Kidney (tissue), 14 donors: Measurements from ENCODE around the gene ADGRE3. TPM values are rescaled to one million over a fixed set of nuclear protein-coding genes. Genes with fewer than 3 reads are reported as not detected.
"Not testable (repeated sequence)": the region's sequence is repeated elsewhere in the genome, so short reads cannot be mapped to it uniquely, and the experiment has no call there.

Experiments
- DNase-seq, 5 donors: peaks; one replicate each; pipeline ENCODE4 v3.0.0-alpha.2; 2013 to 2020
- FAIRE-seq: peaks from 2 replicates; lab custom pipeline; 2012; peaks lifted over from hg19 to GRCh38; lab: Jason Lieb, UNC
- H3K27ac ChIP-seq, 2 donors: one replicate each; pipeline ENCODE4 v1.7.0; 2013; ENCODE audit warnings: low read depth in 2 of 2, low read length in 2 of 2, inconsistent platforms in 1 of 2
- H3K27me3 ChIP-seq: one replicate; pipeline ENCODE4 v1.7.1; 2013; ENCODE audit warnings: low read length, inconsistent platforms; ENCODE audit not compliant: control insufficient read depth, insufficient read depth
- H3K36me3 ChIP-seq, 3 donors: one replicate each; pipeline versions ENCODE4 v1.7.0 to v1.7.1; 2013; ENCODE audit warnings: low read length in 3 of 3, control low read depth in 1 of 3, inconsistent platforms in 1 of 3; ENCODE audit not compliant: insufficient read depth in 3 of 3, control insufficient read depth in 2 of 3
- H3K4me1 ChIP-seq, 3 donors: one replicate each; pipeline versions ENCODE4 v1.7.0 to v1.7.1; 2013; ENCODE audit warnings: low read length in 3 of 3, inconsistent platforms in 1 of 3, low read depth in 1 of 3; ENCODE audit not compliant: control insufficient read depth in 2 of 3, insufficient read depth in 2 of 3
- H3K4me3 ChIP-seq, 3 donors: one replicate each; pipeline versions ENCODE4 v1.7.0 to v1.8.1; 2013; ENCODE audit warnings: low read length in 3 of 3, control low read depth in 1 of 3, inconsistent platforms in 1 of 3
- H3K9ac ChIP-seq, 3 donors: one replicate each; pipeline versions ENCODE4 v1.7.0 to v1.7.1; 2013; ENCODE audit warnings: low read length in 3 of 3, control low read depth in 1 of 3, inconsistent platforms in 1 of 3
- H3K9me3 ChIP-seq, 3 donors: one replicate each; pipeline versions ENCODE4 v1.7.0 to v1.7.1; 2013; ENCODE audit warnings: low read length in 3 of 3, control low read depth in 1 of 3, inconsistent platforms in 1 of 3; ENCODE audit not compliant: control insufficient read depth in 2 of 3, insufficient read depth in 1 of 3
- CTCF ChIP-seq: IDR thresholded peaks from 3 replicates; pipeline ENCODE4 v1.5.1; 2012; ENCODE audit warnings: mild to moderate bottlenecking, moderate library complexity, borderline replicate concordance; ENCODE audit not compliant: insufficient read depth; ENCODE audit errors: extremely low read depth
- intact Hi-C: fragments of 100-400 bp; cut with DNase I; formaldehyde crosslinking; loops from one replicate; pipeline ENCODE4 v1.11.1; 2022
- polyA plus RNA-seq: library from polyadenylated mRNA; stranded (reverse); fragments of 350-450 nt; fragmentation: Illumina TruSeq; extraction: RNeasy Lipid Tissue Mini Kit (QIAGEN cat#74804); gene quantifications from one replicate; pipeline ENCODE4 v1.2.3, GENCODE V29; 2014; ENCODE audit warnings: low read depth, low replicate concordance; ENCODE audit not compliant: insufficient read depth
- total RNA-seq: library from RNA; stranded (reverse); fragmentation: NEBNext Ultra II Directional; extraction: Animal tissue kit (Norgen Biotek cat#: 25700); gene quantifications from one replicate; pipeline ENCODE4 v1.2.1, GENCODE V29; 2021
- donor health status: control.
- donor health status: control.
- donor health status: control.
- donor health status: control.
- donor health status: control.
- donor health status: DM: yes; HTN: yes; CAD: no.
- donor health status: Normal renal cell carcinoma (clear cell type).

ADGRE3 gene
- total and polyA plus RNA-seq, 2 donors from 2014 or later: 0.25 TPM; not detected in 1

DNA sequence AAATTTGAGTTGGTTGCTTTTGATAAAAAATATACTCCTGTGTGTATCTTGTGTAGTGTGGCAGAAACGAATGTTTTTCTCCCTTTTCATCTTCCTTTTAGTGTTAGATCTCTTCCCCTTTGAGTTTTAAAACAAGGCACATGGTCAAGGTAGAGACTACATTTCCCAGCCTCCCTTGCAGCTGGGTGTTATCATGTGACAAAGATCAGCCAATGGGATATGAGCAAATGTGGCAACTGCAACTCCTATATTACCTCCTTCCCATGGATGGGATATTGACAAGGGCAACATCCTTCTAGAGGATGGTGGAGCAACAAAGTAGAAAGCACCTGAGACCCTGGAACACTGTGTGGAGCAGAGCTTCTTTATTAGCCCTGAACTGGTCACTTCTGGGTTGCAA, 42.4 kb downstream of the ADGRE3 start:
- H3K27me3 ChIP-seq: no peaks in the 10 kb centered on the region
- no peaks in the 10 kb centered on the region for H3K36me3 ChIP-seq
- no peak overlapping the region for H3K27ac ChIP-seq
- H3K4me1 ChIP-seq: no peaks in the 10 kb centered on the region
- intact Hi-C loops: no loop called here
- no peak overlapping the region for H3K9ac ChIP-seq
- TF ChIP-seq CTCF: no peak
- no peak overlapping the region for H3K4me3 ChIP-seq
- peaks cover 0 to 4% (median 0%) of the 10 kb centered on the region in 3 donors for H3K9me3 ChIP-seq
- DNase-seq (peak in 1 of 5 donors; percentile 11), FAIRE-seq (no peak)

- no peak for TF ChIP-seq CTCF
- H3K4me1 ChIP-seq: no peaks in the 10 kb centered on the region
- no peak overlapping the region for H3K27ac ChIP-seq
- peaks cover 0 to 6% (median 0%) of the 10 kb centered on the region in 3 donors for H3K9me3 ChIP-seq
- FAIRE-seq (no peak), DNase-seq (no peak)
- no peak overlapping the region for H3K4me3 ChIP-seq
- intact Hi-C loops: no loop called here
- no peak overlapping the region for H3K9ac ChIP-seq
- H3K36me3 ChIP-seq: no peaks in the 10 kb centered on the region
- no peaks in the 10 kb centered on the region for H3K27me3 ChIP-seq
These were observed 45.1 kb downstream of the ADGRE3 start for GRCh38 chr19:14629557-14629956.

GRCh38 chr19:14624491-14624890, 50.2 kb downstream of the ADGRE3 start:
- H3K4me3 ChIP-seq, H3K4me1 ChIP-seq, FAIRE-seq, H3K9ac ChIP-seq, H3K27me3 ChIP-seq, H3K36me3 ChIP-seq, H3K27ac ChIP-seq, intact Hi-C loops, DNase-seq: not testable (repeated sequence)
- H3K9me3 ChIP-seq: peaks cover 0 to 12% (median 3%) of the 10 kb centered on the region in 3 donors

DNA sequence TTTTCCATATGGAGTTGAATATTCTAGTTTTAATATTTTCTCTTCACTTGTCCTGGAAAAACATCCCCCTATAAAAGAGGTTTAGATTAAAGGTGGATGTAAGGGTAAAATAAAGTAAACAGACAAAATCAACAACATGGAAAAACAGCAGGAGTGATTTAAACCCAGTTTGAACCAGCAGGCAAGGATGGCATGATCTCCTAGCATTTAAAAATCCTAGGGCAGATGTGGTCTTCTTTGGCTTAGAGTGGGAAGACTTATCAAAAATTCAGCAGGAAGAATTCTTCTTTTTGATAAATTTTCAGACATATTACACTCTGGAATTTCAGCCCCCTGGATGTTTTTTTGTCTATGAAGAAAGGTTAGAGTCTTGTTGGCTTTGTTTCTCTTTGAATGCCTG, 55.2 kb downstream of the ADGRE3 start:
- intact Hi-C loops: no loop called here
- FAIRE-seq: no peak

More for the DNA sequence above, 55.2 kb downstream of the ADGRE3 start:
- no peak overlapping the region for H3K4me3 ChIP-seq
- H3K9ac ChIP-seq: no peak overlapping the region
- peaks cover 0 to 13% (median 3%) of the 10 kb centered on the region in 3 donors for H3K9me3 ChIP-seq
- H3K27ac ChIP-seq: no peak overlapping the region
- no peaks in the 10 kb centered on the region for H3K4me1 ChIP-seq
- TF ChIP-seq CTCF: no peak
- no peak for DNase-seq
- no peaks in the 10 kb centered on the region for H3K27me3 ChIP-seq
- no peaks in the 10 kb centered on the region for H3K36me3 ChIP-seq
